ENCODE measurements around the gene BRD4.

DNA sequence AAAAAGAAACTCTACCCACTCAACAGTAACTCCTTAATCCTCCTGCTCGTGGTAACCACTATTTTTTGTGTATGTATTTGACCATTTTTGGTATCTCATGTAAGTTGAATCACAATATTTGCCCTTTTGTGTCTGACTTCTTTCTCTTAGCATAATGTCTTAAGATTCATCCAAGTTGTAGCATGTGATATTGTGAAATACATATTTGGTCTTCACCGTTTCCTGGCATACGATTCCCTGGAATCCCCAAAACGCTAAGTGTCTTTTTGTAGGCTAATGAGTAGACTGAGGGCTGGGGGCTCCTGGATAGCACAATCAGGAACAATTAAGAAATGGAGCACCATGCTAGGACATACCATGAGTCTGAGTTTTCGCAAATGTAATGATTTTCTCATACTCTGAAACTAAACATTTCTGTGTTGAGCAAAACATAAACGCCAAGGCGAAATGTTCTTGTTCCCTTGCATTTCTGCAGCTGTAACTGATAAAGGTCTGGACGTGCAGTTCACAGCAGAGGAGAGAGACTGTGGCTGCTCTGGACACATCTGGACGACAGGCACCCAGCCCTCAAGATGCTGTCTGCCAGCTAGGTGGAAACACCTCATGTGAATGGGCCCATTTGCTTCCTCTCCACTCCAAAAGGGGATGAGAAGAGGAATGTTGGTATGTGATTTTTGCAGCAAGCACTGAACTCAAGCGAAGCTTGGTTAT is 38.4 kb downstream of the BRD4 start:
- TF ChIP-seq, protein P1, sequence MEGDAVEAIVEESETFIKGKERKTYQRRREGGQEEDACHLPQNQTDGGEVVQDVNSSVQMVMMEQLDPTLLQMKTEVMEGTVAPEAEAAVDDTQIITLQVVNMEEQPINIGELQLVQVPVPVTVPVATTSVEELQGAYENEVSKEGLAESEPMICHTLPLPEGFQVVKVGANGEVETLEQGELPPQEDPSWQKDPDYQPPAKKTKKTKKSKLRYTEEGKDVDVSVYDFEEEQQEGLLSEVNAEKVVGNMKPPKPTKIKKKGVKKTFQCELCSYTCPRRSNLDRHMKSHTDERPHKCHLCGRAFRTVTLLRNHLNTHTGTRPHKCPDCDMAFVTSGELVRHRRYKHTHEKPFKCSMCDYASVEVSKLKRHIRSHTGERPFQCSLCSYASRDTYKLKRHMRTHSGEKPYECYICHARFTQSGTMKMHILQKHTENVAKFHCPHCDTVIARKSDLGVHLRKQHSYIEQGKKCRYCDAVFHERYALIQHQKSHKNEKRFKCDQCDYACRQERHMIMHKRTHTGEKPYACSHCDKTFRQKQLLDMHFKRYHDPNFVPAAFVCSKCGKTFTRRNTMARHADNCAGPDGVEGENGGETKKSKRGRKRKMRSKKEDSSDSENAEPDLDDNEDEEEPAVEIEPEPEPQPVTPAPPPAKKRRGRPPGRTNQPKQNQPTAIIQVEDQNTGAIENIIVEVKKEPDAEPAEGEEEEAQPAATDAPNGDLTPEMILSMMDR (IDR thresholded peaks at IDR 0.05): no peak
- no peak for TF ChIP-seq POLR2AphosphoS5 (IDR thresholded peaks at IDR 0.05)
- TF ChIP-seq EP300 (IDR thresholded peaks at IDR 0.05; ENCODE audit: low read depth): no peak
